Measurements from ENCODE around the gene XCL1.
A peak's percentile ranks its signal among the peaks of the same experiment; 100 is the strongest.

Gene XCL1

GRCh38 chr1:168603501-168604110, 27.2 kb downstream of the XCL1 start:
- H3K4me3 ChIP-seq (ENCODE audit: low read length), result no peak overlapping the region
- H4K20me1 ChIP-seq (ENCODE audit: insufficient read depth, low read length), result no peaks in the 10 kb centered on the region
- no peaks in the 10 kb centered on the region for H3K9me3 ChIP-seq (replicated peaks; ENCODE audit: insufficient read depth, low read length)
- H3K36me3 ChIP-seq (replicated peaks; ENCODE audit: insufficient read depth, low read length), result no peaks in the 10 kb centered on the region
- peak; percentile 76 for DNase-seq
- no peaks in the 10 kb centered on the region for H3K4me1 ChIP-seq (ENCODE audit: low read length)
- no peaks in the 10 kb centered on the region for H3K27me3 ChIP-seq (replicated peaks; ENCODE audit: insufficient read depth, low read length)
- H3K9ac ChIP-seq (ENCODE audit: low read length), result no peak overlapping the region
- H3K9me2 ChIP-seq (replicated peaks; ENCODE audit: insufficient read depth, low read length), result no peaks in the 10 kb centered on the region
- H2AFZ ChIP-seq (ENCODE audit: low read length), result no peak overlapping the region
- H3F3A ChIP-seq (ENCODE audit: insufficient read depth, low read length), result no peaks in the 10 kb centered on the region
- no peaks in the 10 kb centered on the region for H3K79me2 ChIP-seq (ENCODE audit: low read length)
- no peak overlapping the region for H3K4me2 ChIP-seq (ENCODE audit: low read depth, low read length)
- H3K27ac ChIP-seq (ENCODE audit: low read length), result no peak overlapping the region
- TF ChIP-seq EZH2 (optimal IDR thresholded peaks at IDR 0.05; ENCODE audit: low read depth, low read length) (no peak), EZH2phosphoT487 (IDR thresholded peaks at IDR 0.05; ENCODE audit: low read length) (no peak), CTCF (IDR thresholded peaks at IDR 0.05; ENCODE audit: low read length) (peak; percentile 97)

GRCh38 chr1:168605443-168605842, 29.0 kb downstream of the XCL1 start:
- no peak for DNase-seq
- H4K20me1 ChIP-seq (ENCODE audit: insufficient read depth, low read length), result no peaks in the 10 kb centered on the region

GRCh38 chr1:168606096-168606495, 29.7 kb downstream of the XCL1 start:
- Histone ChIP-seq H3K9me3 (replicated peaks; ENCODE audit: insufficient read depth, low read length) (no peaks in the 10 kb centered on the region), H3K27ac (ENCODE audit: low read length) (no peak overlapping the region), H3K79me2 (ENCODE audit: low read length) (no peaks in the 10 kb centered on the region), H3K36me3 (replicated peaks; ENCODE audit: insufficient read depth, low read length) (no peaks in the 10 kb centered on the region), H2AFZ (ENCODE audit: low read length) (no peak overlapping the region), H3K4me2 (ENCODE audit: low read depth, low read length) (no peak overlapping the region), H3K4me3 (ENCODE audit: low read length) (no peak overlapping the region), H4K20me1 (ENCODE audit: insufficient read depth, low read length) (no peaks in the 10 kb centered on the region), H3K9me2 (replicated peaks; ENCODE audit: insufficient read depth, low read length) (no peaks in the 10 kb centered on the region), H3K4me1 (ENCODE audit: low read length) (no peaks in the 10 kb centered on the region), H3K27me3 (replicated peaks; ENCODE audit: insufficient read depth, low read length) (no peaks in the 10 kb centered on the region), H3F3A (ENCODE audit: insufficient read depth, low read length) (no peaks in the 10 kb centered on the region), H3K9ac (ENCODE audit: low read length) (no peak overlapping the region)
- no peak for TF ChIP-seq CTCF (IDR thresholded peaks at IDR 0.05; ENCODE audit: low read length)
- TF ChIP-seq EZH2phosphoT487 (IDR thresholded peaks at IDR 0.05; ENCODE audit: low read length), result no peak
- TF ChIP-seq EZH2 (optimal IDR thresholded peaks at IDR 0.05; ENCODE audit: low read depth, low read length), result no peak
- no peak for DNase-seq

More at GRCh38 chr1:168605443-168605842, 29.0 kb downstream of the XCL1 start:
- no peaks in the 10 kb centered on the region for H3K9me3 ChIP-seq (replicated peaks; ENCODE audit: insufficient read depth, low read length)
- no peaks in the 10 kb centered on the region for H3K4me1 ChIP-seq (ENCODE audit: low read length)
- no peaks in the 10 kb centered on the region for H3F3A ChIP-seq (ENCODE audit: insufficient read depth, low read length)
- no peaks in the 10 kb centered on the region for H3K36me3 ChIP-seq (replicated peaks; ENCODE audit: insufficient read depth, low read length)
- H3K4me3 ChIP-seq (ENCODE audit: low read length), result no peak overlapping the region
- no peak for TF ChIP-seq EZH2 (optimal IDR thresholded peaks at IDR 0.05; ENCODE audit: low read depth, low read length)
- TF ChIP-seq EZH2phosphoT487 (IDR thresholded peaks at IDR 0.05; ENCODE audit: low read length), result no peak
- no peak for TF ChIP-seq CTCF (IDR thresholded peaks at IDR 0.05; ENCODE audit: low read length)
- H2AFZ ChIP-seq (ENCODE audit: low read length), result no peak overlapping the region
- H3K4me2 ChIP-seq (ENCODE audit: low read depth, low read length), result no peak overlapping the region
- H3K79me2 ChIP-seq (ENCODE audit: low read length), result no peaks in the 10 kb centered on the region
- H3K27ac ChIP-seq (ENCODE audit: low read length), result no peak overlapping the region
- no peaks in the 10 kb centered on the region for H3K9me2 ChIP-seq (replicated peaks; ENCODE audit: insufficient read depth, low read length)
- H3K27me3 ChIP-seq (replicated peaks; ENCODE audit: insufficient read depth, low read length), result no peaks in the 10 kb centered on the region
- H3K9ac ChIP-seq (ENCODE audit: low read length), result no peak overlapping the region

All from MM.1S (cell line).